HepG2 (cell line): ENCODE measurements around the gene TMEM256. TPM values are rescaled to one million over a fixed set of nuclear protein-coding genes. Genes with fewer than 3 reads are reported as not detected.

Experiments
- ATF2 ChIP-seq: sonication (generic); formaldehyde crosslinking; IDR thresholded peaks from 2 replicates; pipeline ENCODE4 v1.4.0; 2020; ENCODE audit warnings: missing genetic modification reagents
- ATF7 ChIP-seq, 2 experiments: fragments of 450-650 bp in 1 of 2; sonication (generic) in 1 of 2; formaldehyde crosslinking in 1 of 2; IDR thresholded peaks; 2 replicates each; pipeline versions ENCODE4 v1.4.0 to v1.6.1; 2016 to 2020; ENCODE audit warnings: antibody characterized with exemption in 1 of 2, mild to moderate bottlenecking in 1 of 2, missing genetic modification reagents in 1 of 2
- ELF4 ChIP-seq: sonication (generic); formaldehyde crosslinking; IDR thresholded peaks from 2 replicates; pipeline ENCODE4 v1.5.0; 2020; ENCODE audit warnings: missing genetic modification reagents, mild to moderate bottlenecking, moderate library complexity, borderline replicate concordance
- HIC2 ChIP-seq: sonication (generic); formaldehyde crosslinking; IDR thresholded peaks from 2 replicates; pipeline ENCODE4 v1.9.0; 2022; ENCODE audit warnings: low read depth, missing genetic modification reagents
- PAF1 ChIP-seq: IDR thresholded peaks from 2 replicates; pipeline ENCODE4 v1.6.1; 2016; ENCODE audit warnings: missing genetic modification reagents, missing compliant biosample characterization
- POLR2G ChIP-seq: fragments of 200-400 bp; formaldehyde crosslinking; IDR thresholded peaks from 2 replicates; pipeline ENCODE4 v1.6.1; 2018; ENCODE audit warnings: mild to moderate bottlenecking, low read depth, low read length, moderate library complexity
- REPIN1 ChIP-seq: sonication (generic); formaldehyde crosslinking; IDR thresholded peaks from 2 replicates; pipeline ENCODE4 v1.8.0; 2022; ENCODE audit warnings: missing genetic modification reagents, low read depth, mild to moderate bottlenecking, borderline replicate concordance
- TARDBP ChIP-seq: sonication (generic); formaldehyde crosslinking; IDR thresholded peaks from 2 replicates; pipeline ENCODE4 v1.8.0; 2022; ENCODE audit warnings: mild to moderate bottlenecking, missing genetic modification reagents
- TMF1 ChIP-seq: sonication (generic); formaldehyde crosslinking; IDR thresholded peaks from 2 replicates; pipeline ENCODE4 v1.8.1; 2022; ENCODE audit warnings: low read depth, missing genetic modification reagents
- ZFP37 ChIP-seq: sonication (generic); formaldehyde crosslinking; IDR thresholded peaks from 2 replicates; pipeline ENCODE4 v1.4.0; 2020; ENCODE audit warnings: missing genetic modification reagents, borderline replicate concordance
- ZNF337 ChIP-seq: sonication (generic); formaldehyde crosslinking; IDR thresholded peaks from 2 replicates; pipeline ENCODE4 v1.5.1; 2020; ENCODE audit warnings: missing genetic modification reagents, low read depth, mild to moderate bottlenecking, borderline replicate concordance
- ZNF33A ChIP-seq: sonication (generic); formaldehyde crosslinking; IDR thresholded peaks from 2 replicates; pipeline ENCODE4 v1.5.1; 2020; ENCODE audit warnings: missing genetic modification reagents, mild to moderate bottlenecking, moderate library complexity, borderline replicate concordance
- ZNF724P ChIP-seq: sonication (generic); formaldehyde crosslinking; IDR thresholded peaks from 2 replicates; pipeline ENCODE4 v1.8.0; 2022; ENCODE audit warnings: missing genetic modification reagents, borderline replicate concordance
- polyA plus RNA-seq, 8 experiments: library from polyadenylated mRNA; depleted of rRNA in 3 of 8; stranded (reverse) in 7 of 8; unstranded in 1 of 8; fragments of >200 nt; fragmentation: Illumina TruSeq in 4 of 8; extraction: Trizol in 4 of 8; gene quantifications; 2 replicates each; pipeline versions ENCODE4 v1.2.1 to v1.2.3, GENCODE V29; 2011 to 2016; ENCODE audit warnings: low read depth in 4 of 8, missing spikeins in 1 of 8, mixed read lengths in 1 of 8; ENCODE audit not compliant: insufficient read depth in 1 of 8
- total RNA-seq, 5 experiments: library from RNA; depleted of rRNA; stranded (reverse); fragments of >200 nt; fragmentation: Illumina TruSeq; extraction: Trizol; gene quantifications; 2 replicates each; pipeline ENCODE4 v1.2.3, GENCODE V29; 2016; ENCODE audit warnings: low read depth in 1 of 5
- TF ChIP-seq, protein P1 (sequence below): sonication (generic); formaldehyde crosslinking; IDR thresholded peaks from 2 replicates; pipeline ENCODE4 v1.4.0; 2020; ENCODE audit warnings: missing genetic modification reagents
- TF ChIP-seq, protein P2 (sequence below): sonication (generic); formaldehyde crosslinking; IDR thresholded peaks from 2 replicates; pipeline ENCODE4 v1.5.0; 2020; ENCODE audit warnings: mild to moderate bottlenecking, missing genetic modification reagents, borderline replicate concordance
- TF ChIP-seq, protein P3 (sequence below): sonication (generic); formaldehyde crosslinking; IDR thresholded peaks from 2 replicates; pipeline ENCODE4 v1.4.0; 2020; ENCODE audit warnings: mild to moderate bottlenecking, low read depth, missing genetic modification reagents

TMEM256 gene
- total and polyA plus RNA-seq, 2 of the 13 experiments (the other 11 are each of a cell fraction or from before 2014, with no cell fraction given) = 231 to 252 TPM

- TF ChIP-seq REPIN1 (no peak), ZNF724P (CRISPR knock-in tag) (peak; percentile 62; the same call in 1 of the 2 replicates), ZNF33A (no peak), ZNF337 (CRISPR knock-in tag) (no peak), HIC2 (CRISPR knock-in tag) (no peak), ATF7 (IDR thresholded peaks at IDR 0.05) (no peak), ATF7 (CRISPR knock-in tag; IDR thresholded peaks at IDR 0.05) (no peak), ATF2 (CRISPR knock-in tag) (no peak), POLR2G (peak; percentile 77), ELF4 (CRISPR knock-in tag) (no peak), PAF1 (CRISPR knock-in tag) (no peak), ZFP37 (CRISPR knock-in tag) (no peak), TARDBP (CRISPR knock-in tag) (no peak), TMF1 (CRISPR knock-in tag) (no peak)
- TF ChIP-seq, protein P1, sequence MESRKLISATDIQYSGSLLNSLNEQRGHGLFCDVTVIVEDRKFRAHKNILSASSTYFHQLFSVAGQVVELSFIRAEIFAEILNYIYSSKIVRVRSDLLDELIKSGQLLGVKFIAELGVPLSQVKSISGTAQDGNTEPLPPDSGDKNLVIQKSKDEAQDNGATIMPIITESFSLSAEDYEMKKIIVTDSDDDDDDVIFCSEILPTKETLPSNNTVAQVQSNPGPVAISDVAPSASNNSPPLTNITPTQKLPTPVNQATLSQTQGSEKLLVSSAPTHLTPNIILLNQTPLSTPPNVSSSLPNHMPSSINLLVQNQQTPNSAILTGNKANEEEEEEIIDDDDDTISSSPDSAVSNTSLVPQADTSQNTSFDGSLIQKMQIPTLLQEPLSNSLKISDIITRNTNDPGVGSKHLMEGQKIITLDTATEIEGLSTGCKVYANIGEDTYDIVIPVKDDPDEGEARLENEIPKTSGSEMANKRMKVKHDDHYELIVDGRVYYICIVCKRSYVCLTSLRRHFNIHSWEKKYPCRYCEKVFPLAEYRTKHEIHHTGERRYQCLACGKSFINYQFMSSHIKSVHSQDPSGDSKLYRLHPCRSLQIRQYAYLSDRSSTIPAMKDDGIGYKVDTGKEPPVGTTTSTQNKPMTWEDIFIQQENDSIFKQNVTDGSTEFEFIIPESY = no peak
- TF ChIP-seq, protein P2, sequence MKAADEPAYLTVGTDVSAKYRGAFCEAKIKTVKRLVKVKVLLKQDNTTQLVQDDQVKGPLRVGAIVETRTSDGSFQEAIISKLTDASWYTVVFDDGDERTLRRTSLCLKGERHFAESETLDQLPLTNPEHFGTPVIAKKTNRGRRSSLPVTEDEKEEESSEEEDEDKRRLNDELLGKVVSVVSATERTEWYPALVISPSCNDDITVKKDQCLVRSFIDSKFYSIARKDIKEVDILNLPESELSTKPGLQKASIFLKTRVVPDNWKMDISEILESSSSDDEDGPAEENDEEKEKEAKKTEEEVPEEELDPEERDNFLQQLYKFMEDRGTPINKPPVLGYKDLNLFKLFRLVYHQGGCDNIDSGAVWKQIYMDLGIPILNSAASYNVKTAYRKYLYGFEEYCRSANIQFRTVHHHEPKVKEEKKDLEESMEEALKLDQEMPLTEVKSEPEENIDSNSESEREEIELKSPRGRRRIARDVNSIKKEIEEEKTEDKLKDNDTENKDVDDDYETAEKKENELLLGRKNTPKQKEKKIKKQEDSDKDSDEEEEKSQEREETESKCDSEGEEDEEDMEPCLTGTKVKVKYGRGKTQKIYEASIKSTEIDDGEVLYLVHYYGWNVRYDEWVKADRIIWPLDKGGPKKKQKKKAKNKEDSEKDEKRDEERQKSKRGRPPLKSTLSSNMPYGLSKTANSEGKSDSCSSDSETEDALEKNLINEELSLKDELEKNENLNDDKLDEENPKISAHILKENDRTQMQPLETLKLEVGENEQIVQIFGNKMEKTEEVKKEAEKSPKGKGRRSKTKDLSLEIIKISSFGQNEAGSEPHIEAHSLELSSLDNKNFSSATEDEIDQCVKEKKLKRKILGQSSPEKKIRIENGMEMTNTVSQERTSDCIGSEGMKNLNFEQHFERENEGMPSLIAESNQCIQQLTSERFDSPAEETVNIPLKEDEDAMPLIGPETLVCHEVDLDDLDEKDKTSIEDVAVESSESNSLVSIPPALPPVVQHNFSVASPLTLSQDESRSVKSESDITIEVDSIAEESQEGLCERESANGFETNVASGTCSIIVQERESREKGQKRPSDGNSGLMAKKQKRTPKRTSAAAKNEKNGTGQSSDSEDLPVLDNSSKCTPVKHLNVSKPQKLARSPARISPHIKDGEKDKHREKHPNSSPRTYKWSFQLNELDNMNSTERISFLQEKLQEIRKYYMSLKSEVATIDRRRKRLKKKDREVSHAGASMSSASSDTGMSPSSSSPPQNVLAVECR = peak; percentile 83
- TF ChIP-seq, protein P3, sequence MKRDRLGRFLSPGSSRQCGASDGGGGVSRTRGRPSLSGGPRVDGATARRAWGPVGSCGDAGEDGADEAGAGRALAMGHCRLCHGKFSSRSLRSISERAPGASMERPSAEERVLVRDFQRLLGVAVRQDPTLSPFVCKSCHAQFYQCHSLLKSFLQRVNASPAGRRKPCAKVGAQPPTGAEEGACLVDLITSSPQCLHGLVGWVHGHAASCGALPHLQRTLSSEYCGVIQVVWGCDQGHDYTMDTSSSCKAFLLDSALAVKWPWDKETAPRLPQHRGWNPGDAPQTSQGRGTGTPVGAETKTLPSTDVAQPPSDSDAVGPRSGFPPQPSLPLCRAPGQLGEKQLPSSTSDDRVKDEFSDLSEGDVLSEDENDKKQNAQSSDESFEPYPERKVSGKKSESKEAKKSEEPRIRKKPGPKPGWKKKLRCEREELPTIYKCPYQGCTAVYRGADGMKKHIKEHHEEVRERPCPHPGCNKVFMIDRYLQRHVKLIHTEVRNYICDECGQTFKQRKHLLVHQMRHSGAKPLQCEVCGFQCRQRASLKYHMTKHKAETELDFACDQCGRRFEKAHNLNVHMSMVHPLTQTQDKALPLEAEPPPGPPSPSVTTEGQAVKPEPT = no peak
Observed at GRCh38 chr17:7380855-7381683, 22.8 kb downstream of the TMEM256 start, which contains the start of gene TNK1 (continued).
